Measurements from ENCODE around the gene PRKN.
"Not testable (repeated sequence)": the region's sequence is repeated elsewhere in the genome, so short reads cannot be mapped to it uniquely, and the experiment has no call there.

PRKN gene

DNA sequence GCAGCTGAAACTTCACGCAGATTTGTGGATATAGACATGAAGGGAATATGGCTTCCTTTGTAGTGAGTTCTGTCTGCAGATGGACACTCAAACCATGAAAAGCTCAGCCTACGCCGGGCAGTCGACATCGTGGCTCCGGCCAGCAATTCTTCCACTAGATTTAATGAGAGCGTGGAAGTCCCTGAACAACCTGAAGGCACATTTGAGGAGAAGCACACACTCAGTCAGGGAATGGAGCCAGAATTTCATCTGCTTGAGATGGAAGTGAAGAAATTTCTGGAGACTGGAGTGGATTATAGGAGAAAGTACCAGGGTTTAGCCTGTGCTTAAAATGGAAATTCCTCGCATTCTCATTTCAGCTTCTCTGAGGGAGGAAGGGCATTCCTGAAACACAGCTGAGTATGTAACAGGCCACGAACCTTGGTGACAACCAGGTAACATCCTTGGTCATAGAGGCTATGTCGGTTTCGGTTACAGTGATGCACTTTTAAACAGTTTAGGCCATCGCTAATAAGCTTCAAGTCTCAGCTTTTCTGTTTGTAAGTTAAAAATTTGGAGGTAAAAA, 1373.2 kb downstream of the PRKN start:
- DNase-seq = no peak

DNA sequence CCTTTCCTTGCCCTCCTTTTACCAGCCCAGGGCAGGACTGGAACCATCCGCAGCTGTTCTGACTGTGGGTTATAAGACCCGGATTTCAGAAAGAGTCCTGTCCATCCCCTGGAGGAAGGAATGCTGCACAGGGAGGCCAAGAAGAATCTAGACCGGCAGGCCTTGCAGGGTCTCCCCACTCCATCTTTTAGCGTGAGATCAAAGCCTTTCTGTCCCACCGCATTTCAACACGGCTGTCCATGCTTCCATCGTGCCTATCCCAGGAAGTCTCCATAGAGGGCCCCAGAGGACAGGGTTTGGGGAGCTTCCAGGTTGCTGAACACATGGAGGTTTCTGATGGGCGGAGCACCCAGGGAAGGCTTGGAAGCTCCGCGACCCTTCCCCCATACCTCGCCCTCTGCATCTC, 1374.4 kb downstream of the PRKN start:
- no peak for DNase-seq

DNA sequence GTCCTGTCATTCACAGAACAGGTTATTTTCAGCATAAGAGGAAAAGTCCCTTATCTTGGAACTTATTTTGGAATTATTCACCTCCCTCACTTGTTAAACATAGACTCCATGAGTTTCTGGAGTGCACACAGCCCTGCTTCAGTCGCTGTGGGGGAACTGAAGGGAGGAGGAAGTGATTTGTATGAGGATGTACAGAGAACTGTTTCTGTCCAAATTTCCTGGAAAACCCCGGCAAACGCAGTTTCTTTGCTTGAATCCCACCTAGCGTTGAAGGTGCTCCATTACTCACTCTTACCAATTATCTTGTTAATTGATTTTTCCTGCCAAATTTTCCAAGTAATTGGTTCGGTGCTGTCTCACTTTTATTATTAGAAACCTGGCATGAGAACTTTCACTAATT, 1375.7 kb downstream of the PRKN start:
- DNase-seq = no peak

DNA sequence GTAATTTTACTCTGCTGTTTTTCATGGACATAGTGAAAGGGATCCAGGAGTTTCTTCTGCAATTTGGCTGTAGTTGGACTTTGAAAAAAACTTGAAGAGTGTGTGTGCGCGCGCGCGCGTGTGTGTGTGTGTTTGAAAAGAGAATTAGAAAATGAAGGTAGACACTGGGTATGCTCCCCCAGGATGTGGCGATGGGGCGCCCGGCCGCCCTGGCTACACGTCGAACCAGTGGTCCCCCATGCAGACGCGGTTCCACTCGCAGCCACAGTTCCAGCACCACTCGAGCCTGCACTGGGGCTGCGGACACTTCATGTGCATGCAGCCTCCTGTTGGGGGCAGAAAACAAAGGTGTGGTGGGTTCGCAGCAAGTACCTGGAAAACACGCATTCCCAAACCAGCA, 1377.7 kb downstream of the PRKN start:
- DNase-seq = no peak

DNA sequence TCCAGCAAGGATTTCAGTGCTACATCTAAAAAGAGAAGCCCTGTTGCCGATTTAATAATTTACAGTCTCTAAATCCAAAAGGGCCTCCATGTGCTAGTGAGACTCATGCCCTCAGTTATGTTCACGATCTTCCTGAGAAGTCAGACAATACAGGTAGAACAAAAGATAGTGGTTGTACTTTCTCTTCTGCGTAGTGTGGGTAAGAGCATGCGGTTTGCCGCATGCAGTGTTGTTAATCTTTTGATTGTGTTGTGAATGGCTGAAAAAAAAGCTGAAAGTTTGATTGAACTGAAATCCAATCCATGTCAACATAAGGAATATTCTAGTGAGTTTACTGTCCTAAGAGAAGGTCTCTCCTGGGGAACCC, 1379.0 kb downstream of the PRKN start:
- no peak for DNase-seq

DNA sequence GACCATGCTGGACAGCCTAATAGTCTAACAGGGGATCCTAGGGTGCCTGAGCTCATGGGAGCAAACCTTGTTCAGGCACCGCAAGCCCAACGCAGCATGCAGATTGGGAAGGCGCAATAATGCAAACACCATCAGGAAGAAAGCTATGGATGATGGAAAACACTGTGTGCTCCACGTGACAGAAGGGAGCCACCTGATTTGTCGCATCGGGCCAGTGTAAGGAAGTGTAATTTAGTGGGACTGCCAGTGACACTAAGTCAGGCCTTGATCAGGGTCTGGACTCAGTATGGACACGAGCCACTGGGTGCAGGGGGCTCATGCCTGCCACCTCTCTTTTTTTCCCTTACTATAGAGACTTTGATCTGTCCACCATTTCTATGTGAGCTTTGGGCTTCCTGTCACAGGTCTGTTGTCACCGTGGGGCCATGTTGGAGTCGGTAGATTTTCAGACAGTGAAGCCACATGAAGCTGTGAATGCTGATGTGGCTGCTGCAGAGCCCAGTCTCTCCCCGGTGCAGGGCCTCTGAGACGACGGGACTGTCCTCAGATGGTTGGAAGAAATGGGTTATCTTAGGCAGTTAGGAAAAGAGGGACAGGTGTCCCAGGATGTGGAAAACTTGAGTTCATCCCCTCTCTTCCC, 1379.5 kb downstream of the PRKN start:
- no peak for DNase-seq

DNA sequence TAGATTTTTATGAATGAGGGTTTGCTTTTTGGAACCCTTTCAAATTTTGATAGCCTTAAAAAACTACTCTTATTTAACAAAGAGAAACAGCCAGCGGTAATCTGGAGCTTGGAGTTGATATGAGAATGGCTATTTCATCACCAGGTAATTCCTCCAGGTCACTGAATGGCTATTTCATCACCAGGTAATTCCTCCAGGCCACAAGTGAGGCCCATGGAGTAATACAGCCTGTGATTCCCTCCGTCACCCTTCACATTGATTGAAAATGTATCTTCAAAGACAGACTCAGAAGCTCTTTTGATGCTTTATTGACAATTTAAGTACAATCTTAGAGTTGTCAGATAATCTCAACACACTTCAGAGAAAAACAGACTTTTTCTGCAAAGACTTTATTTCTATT, 1380.4 kb downstream of the PRKN start:
- DNase-seq = no peak

DNA sequence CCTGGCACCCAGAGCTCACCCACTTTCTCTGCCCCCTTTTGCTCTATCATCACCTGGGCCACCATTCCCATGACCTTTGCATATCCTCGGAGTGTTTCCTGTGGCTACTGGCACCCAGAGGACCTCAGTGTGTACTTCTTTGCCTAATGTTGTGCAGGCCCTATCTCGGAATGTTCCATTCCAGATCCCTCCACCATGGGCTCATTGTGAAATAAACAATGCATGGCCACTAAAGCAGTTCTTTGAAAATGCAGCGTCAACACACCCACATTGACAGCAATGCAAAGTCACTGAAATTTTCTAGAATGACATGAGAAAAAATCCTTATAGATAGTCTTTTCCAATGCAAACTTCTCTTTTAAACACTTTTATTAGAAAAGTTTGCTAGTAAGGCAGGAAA, 1380.8 kb downstream of the PRKN start:
- no peak for DNase-seq

DNA sequence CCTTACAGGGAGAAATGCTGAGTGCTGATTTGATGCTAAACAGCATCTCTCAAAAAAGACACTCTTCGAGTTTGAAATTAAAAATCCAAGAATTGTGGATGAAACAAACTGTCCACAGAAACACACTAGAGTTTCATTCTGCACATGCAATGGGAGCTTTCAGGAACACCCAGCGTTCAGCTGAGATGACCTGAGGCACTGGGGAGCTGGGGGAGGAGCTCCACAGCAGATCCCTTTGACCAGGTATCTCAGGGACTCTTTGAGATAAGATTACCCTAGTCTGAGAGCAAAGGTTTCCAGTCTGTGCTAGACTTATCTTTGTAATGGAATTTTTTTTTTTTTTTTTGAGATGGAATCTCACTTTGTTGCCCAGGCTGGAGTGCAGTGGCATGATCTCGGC, 1382.9 kb downstream of the PRKN start:
- no peak for DNase-seq

DNA sequence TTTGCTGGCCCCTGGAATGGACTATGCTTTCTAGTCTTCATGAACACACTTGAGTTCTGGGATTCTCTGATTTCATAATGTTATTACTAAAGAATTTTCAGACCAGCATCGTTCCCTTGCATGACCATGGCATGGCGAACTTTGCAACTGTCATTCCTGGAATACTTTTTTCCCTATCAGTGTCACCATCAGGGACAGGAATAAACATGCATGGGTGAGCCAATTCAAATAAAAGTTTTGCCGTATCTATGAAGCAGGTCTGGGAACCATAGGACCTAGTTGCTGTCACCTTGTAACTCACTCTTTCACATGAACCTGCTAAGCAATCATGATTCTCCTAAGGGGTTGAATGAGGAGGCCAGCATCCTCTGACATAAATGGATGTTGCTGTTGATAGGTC, 1385.5 kb downstream of the PRKN start:
- no peak for DNase-seq

DNA sequence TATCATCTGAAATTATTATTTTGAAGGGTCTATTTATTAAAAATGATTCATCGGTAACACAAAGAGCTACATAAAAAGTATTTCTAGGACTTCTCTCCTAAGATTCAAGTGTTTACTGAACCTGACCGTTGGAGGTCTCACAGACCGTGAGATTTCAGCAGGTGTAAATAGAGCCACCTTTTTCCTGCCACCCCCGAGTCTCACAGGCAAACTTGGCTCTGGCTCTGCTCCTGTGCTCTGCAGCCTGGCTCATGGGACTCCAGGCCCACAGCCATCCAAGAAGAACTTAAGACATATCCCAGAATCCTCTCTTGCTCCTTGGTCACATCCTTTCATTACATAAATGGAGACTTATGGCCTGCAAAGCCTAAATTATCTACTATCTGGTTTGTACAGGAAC, 1385.9 kb downstream of the PRKN start:
- DNase-seq = no peak

DNA sequence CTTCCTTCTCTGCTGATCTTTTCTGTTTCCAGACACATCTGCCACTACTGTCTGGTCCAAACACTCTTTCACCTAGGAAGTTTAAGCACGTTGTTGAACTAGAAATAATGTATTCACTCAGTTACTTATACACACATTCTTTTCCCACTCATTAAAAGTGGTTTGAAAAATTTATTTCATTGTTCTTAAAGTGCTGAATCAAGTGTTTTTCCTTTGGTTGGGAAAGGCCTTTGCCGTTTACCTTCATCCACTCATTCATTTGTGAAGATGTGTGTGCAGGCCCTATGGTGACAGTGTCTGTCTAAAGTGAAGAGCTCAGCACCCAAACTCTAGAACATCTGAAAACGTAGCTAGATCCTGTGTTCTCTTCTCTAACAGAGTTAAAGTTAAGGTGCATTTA, 1389.6 kb downstream of the PRKN start:
- no peak for DNase-seq

DNA sequence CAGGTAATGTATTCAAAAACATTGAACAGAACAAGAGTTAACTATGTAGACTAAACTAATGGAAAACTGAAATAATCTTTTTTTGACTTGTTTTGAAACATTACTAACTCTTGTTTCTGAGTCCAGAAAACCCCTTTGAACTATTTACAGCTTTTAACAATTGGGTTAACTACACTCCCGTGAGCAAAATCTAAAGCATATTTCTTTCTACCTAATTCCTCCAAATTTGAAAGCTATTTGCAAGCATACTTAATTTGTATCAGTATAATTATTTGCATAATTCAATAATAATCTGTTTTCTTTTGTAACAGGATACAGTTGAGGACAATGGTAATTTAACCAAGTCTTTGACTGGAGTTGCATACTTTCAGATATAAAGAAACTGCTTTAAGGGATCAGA, 1391.1 kb downstream of the PRKN start:
- no peak for DNase-seq

DNA sequence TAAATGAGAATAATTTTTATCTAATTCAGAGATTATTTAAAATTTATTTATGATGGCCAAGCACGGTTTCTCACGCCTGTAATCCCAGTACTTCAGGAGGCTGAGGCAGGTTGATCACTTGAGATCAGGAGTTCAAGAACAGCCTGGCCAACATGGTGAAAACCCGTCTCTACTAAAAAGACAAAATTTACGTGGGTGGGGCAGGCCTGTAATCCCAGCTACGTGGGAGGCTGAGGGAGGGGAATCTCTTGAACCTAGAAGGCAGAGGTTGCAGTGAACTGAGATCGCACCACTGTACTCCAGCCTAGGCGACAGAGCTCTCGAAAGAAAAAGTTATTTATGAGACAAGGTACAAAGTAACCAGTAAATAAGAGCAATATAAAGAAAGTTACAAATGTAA, 1394.2 kb downstream of the PRKN start:
- DNase-seq = no peak

DNA sequence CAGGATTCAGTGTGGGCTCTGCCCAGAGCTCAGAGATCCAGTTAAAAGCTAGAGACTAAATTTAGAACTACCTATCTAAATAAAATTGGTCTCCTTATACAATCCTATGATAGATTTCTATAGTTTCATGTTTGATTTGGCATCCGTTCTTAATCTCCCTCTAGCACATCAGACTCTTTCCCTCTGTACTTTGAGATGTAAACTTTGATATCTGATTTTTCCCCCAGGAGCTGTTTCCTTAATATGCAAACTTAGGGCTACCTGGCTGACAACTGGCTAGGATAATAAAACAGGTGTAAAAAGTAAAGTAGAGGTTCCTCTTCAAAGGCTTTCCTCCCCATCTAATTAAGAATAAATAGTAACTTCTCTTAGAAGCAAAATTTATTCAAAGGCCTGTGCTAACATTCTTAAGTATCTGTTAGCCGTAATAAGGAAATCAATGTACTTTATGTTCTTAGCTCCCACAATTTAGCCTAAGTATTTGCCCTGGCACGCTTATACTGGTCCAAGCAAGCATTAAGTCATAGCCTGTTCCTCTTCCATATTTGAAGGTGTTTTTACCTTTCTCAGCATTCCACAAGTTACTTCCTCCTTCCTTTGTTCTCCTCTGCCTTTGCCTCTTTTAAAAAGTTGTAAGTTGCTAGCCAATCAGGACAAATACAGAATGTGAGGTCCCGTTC, 1396.0 kb downstream of the PRKN start:
- not testable (repeated sequence) for DNase-seq

DNA sequence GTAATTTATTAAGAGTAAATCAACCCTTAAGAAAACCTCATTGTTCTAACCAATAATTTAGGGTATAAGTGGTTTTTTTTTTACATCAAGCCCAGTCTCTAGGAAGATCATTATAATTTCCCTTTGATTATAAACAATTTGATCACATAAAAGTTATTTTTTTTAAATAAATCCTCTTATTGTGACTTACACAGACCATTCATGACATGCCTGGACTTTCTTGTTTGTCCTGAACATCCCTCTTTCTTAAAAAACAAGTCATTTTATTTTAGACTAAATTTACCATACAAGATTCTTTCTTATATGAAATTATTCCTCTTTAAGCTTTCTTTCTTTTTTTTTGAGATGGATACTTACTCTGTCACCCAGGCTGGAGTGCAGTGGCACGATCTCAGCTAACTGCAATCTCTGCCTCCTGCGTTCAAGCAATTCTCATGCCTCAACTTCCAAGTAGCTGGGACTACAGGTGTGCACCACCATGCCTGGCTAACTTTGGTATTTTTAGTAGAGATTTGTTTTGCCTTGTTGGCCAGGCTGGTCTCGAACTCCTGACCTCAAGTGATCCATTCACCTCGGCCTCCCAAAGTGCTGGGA, 1400.1 kb downstream of the PRKN start:
- no peak for DNase-seq

DNA sequence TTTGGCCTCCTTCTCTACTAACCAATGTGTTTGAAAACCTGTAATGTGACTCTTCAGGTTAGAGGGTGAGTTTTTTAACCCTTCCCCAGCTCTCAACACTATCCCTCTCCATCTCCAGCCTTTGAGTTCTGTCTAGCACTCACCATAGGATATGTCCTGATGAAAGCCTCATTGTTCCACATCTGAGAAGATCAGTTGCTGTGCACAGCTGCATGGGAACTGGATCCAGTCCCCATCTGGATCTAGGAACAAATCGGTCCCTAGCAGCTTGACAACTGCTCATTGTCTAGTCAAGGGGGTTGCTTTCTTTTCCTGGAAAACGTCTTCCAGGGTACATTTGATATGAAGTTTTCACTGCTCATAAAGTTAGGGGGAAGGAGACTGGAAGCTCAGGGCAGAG, 1408.3 kb downstream of the PRKN start:
- DNase-seq = no peak

DNA sequence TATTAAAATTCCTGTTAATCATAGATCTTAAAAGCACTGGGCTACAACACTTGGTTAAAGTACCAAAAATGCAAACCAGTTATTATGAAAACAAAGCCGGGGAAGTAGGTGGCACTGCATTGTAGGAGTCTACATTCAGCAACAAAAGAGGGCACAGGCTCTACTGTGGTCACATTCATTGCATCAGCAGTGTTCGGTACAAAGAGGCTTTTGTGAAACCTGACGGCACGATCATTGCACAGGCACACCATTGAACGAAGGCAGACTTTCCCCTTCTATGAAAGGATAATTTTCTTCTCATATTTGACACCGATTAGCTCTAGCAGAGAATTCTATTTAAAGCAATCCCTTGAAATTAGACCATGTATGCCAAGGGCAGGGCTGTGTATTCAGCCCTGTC, 1409.1 kb downstream of the PRKN start:
- no peak for DNase-seq

DNA sequence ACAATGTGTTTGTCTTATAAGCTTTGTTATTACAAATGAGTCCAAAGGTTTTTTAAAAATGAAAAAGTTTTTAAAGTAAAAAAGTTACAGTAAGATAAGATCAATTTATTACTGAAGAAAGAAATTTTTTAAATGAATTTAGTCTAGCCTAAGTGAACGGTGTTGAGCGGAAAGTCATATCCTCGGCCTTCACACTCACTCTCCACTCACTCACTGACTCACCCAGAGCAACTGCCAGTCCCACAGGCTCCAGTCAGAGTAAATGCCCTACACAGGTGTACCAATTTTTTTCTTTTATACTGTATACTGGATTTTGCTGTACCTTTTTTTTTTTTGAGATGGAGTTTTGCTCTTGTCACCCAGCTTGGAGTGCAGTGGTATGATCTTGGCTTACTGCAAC, 1411.0 kb downstream of the PRKN start:
- no peak for DNase-seq

DNA sequence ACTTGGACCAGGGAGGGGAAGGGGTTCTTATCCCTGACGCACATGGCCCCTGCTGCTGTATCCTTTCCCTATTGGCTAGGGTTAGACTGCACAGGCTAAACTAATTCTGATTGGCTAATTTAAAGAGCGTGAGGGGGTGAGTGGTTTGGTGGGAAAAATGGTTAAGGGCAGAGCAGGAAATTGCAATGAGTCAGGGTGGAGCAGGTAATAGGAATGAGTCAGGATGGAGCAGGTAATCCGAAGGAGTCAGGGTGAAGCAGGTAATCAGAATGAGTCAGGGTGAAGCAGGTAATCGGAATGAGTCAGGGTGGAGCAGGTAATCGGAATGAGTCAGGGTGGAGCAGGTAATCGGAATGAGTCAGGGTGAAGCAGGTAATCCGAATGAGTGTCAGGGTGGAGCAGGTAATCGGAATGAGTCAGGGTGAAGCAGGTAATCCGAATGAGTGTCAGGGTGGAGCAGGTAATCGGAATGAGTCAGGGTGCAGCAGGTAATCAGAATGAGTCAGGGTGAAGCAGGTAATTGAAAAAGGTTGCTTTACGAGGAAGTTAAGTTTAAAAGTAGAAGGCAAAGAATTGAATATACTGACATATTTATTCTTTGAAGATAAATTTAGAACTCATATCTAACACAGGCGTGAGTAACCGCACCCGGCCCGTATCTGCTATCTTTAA, 1412.2 kb downstream of the PRKN start:
- DNase-seq = not testable (repeated sequence)

DNA sequence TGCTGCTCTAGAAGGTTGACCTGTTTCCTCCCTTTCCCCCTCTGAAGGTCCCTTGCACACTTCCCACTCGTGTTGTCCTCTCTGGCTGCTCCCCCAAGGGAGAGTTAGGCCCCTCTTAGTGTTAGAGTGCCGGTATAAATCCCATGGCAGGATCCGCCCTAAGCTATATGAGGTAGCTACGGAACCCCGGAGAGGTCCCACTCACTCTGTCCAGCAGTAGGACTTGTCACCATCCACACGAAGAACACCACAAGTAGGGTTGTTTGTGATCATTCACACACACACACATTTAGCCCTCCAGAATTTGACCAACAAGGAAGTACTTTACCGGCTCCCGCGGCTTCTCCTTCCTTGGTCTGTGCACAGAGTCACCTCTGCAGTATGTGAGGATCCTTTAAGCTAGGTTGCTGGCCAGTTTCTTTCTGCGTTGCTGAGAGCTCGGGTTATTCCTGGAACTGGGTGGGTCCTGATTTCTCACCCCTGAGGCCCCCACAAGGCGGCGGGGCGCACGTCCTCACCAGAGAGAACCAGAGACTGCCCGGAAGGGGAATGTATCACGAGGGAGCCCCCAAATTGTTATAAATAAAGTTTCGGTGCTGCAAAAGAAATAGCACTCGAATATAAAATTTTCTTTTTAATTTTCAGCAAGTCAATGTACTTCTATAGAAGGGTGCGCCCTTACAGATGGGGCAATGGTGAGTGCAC, 1412.9 kb downstream of the PRKN start:
- not testable (repeated sequence) for DNase-seq

DNA sequence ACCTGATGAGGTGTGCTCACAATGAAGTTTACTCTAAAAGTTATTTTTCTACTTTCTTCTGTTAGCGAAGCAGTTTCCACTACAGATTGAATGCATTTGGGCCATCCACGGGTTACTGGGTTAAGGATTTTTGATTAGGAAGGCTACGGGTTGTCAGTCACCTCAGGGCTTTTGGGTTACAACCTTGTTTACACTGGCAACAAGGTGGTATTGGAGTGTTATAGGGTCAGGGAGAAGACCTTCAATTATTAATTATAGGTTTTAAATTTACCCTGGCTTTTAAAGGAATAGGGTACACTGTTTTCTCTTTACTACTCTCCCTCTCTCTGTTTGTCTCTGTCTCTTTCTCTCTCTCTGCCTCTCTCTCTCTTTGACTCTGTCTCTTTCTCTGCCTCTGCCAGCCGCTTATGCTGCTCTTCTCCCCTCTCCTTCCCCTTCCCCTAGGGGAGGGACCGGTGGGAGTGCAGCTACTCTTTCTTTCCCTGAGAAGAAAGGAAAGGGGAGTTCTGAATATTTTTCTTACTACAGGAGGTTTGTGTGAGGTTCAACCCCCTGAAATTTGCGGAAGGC, 1413.5 kb downstream of the PRKN start:
- DNase-seq = no peak

DNA sequence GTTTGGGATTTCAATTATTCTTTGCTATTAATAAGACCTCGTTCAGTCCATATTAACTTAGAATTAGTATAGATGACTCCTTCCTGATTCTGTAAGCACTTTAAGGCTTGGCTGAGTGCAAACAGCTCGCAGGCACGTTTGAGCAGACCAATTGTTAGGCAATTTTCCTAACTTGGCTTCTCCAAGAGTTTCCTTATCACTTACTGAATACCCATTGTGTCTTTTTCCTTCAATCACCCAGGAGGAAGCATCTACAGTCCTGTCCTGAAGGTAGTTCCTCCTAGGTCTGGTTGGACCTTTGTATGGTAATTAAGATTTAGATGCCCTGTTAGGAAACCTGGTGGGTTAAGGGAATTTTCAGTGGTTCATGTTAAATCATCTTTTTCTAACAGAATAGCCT, 1414.1 kb downstream of the PRKN start:
- DNase-seq = not testable (repeated sequence)
